Measurements from ENCODE around the gene CISD2.
"Not testable (repeated sequence)": the region's sequence is repeated elsewhere in the genome, so short reads cannot be mapped to it uniquely, and the experiment has no call there.

GRCh38 chr4:102877477-102878106 lies 8.8 kb downstream of the CISD2 start:
- not testable (repeated sequence) for TF ChIP-seq CTCF (conservative IDR thresholded peaks at IDR 0.05); ZFX (IDR thresholded peaks at IDR 0.05)
